ENCODE measurements around the gene RBM6. TPM values are rescaled to one million over a fixed set of nuclear protein-coding genes. Genes with fewer than 3 reads are reported as not detected.

RBM6 gene
- total and polyA plus RNA-seq, 2 experiments from 2014 or later, result 66.6 to 97.6 TPM

GRCh38 chr3:50044976-50045375, 105.0 kb downstream of the RBM6 start (continued):
- no peak for TF ChIP-seq ZNF462 (CRISPR knock-in tag; IDR thresholded peaks at IDR 0.05)

- H3K9me2 ChIP-seq (ENCODE audit: insufficient read depth), result no peaks in the 10 kb centered on the region
- Mint-ChIP-seq H3K4me3 (no peak overlapping the region), H3K36me3 (ENCODE audit: low read depth) (peaks cover 25% of the 10 kb centered on the region), H3K27me3 (ENCODE audit: insufficient read depth, low read depth, poor library complexity) (peaks cover 2% of the 10 kb centered on the region), H3K27ac (no peak overlapping the region), H3K4me1 (no peaks in the 10 kb centered on the region), H3K9me3 (no peaks in the 10 kb centered on the region)
- H2AFZ ChIP-seq, result no peak overlapping the region
- no peaks in the 10 kb centered on the region for H3K27me3 ChIP-seq (ENCODE audit: insufficient read depth)
- H3F3A ChIP-seq (replicated peaks; ENCODE audit: low read depth), result 0 out of 2 replicates have a peak, but pooled peaks cover 15% of the 10 kb centered on the region
- no peaks in the 10 kb centered on the region for H3K4me1 ChIP-seq (ENCODE audit: insufficient read depth)
- peaks cover 26% of the 10 kb centered on the region; the same call in 1 of the 2 replicates for H4K20me1 ChIP-seq (replicated peaks; ENCODE audit: insufficient read depth)
- no peak overlapping the region for H3K27ac ChIP-seq (ENCODE audit: low read depth)
- H3K36me3 ChIP-seq (ENCODE audit: insufficient read depth), result peaks cover 10% of the 10 kb centered on the region; the same call in 1 of the 2 replicates
- no peaks in the 10 kb centered on the region for H3K79me2 ChIP-seq (replicated peaks; ENCODE audit: insufficient read depth)
- no peak overlapping the region for H3K4me3 ChIP-seq
- DNase-seq (ENCODE audit: low spot score) (peak; percentile 6), ATAC-seq (no peak)
- H3K4me2 ChIP-seq, result no peak overlapping the region
- no peak for TF ChIP-seq POLR2AphosphoS5 (IDR thresholded peaks at IDR 0.05; ENCODE audit: low read depth)
- TF ChIP-seq ZNF462 (CRISPR knock-in tag; IDR thresholded peaks at IDR 0.05), result no peak
- no peak for TF ChIP-seq EZH2 (IDR thresholded peaks at IDR 0.05; ENCODE audit: low read depth, unreplicated experiment)
- TF ChIP-seq JUNB (IDR thresholded peaks at IDR 0.05; ENCODE audit: unreplicated experiment), result no peak
- TF ChIP-seq ZNF114 (CRISPR knock-in tag; IDR thresholded peaks at IDR 0.05), result no peak
- no peak for TF ChIP-seq STAT1 (IDR thresholded peaks at IDR 0.05; ENCODE audit: unreplicated experiment)
These were observed 107.5 kb downstream of the RBM6 start for GRCh38 chr3:50047426-50047825.

Measured in GM23338 (cell line).